Tibial nerve (tissue), 4 donors: ENCODE measurements around the gene RNF217.

Experiments
- EP300 ChIP-seq, 2 donors: sonication (generic); formaldehyde crosslinking; IDR thresholded peaks; one replicate each; pipeline ENCODE4 v1.6.1; 2017; ENCODE audit warnings: antibody characterized with exemption in 2 of 2, mild to moderate bottlenecking in 1 of 2
- POLR2A ChIP-seq, 2 donors: fragments of 450-650 bp; IDR thresholded peaks; one replicate each; pipeline ENCODE4 v1.6.1; 2017; ENCODE audit warnings: antibody characterized with exemption in 2 of 2, mild to moderate bottlenecking in 2 of 2, moderate library complexity in 2 of 2
- TF ChIP-seq, protein P1 (sequence below), 5 experiments: fragments of 200-600 bp in 3 of 5; fragments of 450-650 bp in 2 of 5; sonication (generic) in 3 of 5; IDR thresholded peaks; one replicate each; pipeline ENCODE4 v1.5.1; 2016 to 2019; ENCODE audit warnings: antibody characterized with exemption in 5 of 5, mild to moderate bottlenecking in 3 of 5, moderate library complexity in 2 of 5

GRCh38 chr6:125019281-125019680 lies 57.0 kb downstream of the RNF217 start:
- TF ChIP-seq EP300 (IDR thresholded peaks at IDR 0.05) (no peak), POLR2A (IDR thresholded peaks at IDR 0.05) (no peak)
- TF ChIP-seq, protein P1, sequence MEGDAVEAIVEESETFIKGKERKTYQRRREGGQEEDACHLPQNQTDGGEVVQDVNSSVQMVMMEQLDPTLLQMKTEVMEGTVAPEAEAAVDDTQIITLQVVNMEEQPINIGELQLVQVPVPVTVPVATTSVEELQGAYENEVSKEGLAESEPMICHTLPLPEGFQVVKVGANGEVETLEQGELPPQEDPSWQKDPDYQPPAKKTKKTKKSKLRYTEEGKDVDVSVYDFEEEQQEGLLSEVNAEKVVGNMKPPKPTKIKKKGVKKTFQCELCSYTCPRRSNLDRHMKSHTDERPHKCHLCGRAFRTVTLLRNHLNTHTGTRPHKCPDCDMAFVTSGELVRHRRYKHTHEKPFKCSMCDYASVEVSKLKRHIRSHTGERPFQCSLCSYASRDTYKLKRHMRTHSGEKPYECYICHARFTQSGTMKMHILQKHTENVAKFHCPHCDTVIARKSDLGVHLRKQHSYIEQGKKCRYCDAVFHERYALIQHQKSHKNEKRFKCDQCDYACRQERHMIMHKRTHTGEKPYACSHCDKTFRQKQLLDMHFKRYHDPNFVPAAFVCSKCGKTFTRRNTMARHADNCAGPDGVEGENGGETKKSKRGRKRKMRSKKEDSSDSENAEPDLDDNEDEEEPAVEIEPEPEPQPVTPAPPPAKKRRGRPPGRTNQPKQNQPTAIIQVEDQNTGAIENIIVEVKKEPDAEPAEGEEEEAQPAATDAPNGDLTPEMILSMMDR (IDR thresholded peaks at IDR 0.05), result no peak
